HEK293T (cell line): ENCODE results near the gene SMAD6.

Experiments used
- ELF4 ChIP-seq: fragments of 450-650 bp; IDR thresholded peaks from 2 replicates; pipeline ENCODE4 v1.6.1; 2017; ENCODE audit warnings: antibody characterized with exemption
- FOXA1 ChIP-seq: fragments of 450-650 bp; IDR thresholded peaks from 2 replicates; pipeline ENCODE4 v1.6.1; 2016; ENCODE audit warnings: mild to moderate bottlenecking
- FOXK2 ChIP-seq: fragments of 450-650 bp; IDR thresholded peaks from 2 replicates; pipeline ENCODE4 v1.6.1; 2016; ENCODE audit warnings: mild to moderate bottlenecking
- FOXM1 ChIP-seq: fragments of 450-650 bp; IDR thresholded peaks from 2 replicates; pipeline ENCODE4 v1.6.1; 2017; ENCODE audit warnings: mild to moderate bottlenecking, borderline replicate concordance
- HDGF ChIP-seq: fragments of 450-650 bp; IDR thresholded peaks from 2 replicates; pipeline ENCODE4 v1.6.1; 2017; ENCODE audit warnings: antibody characterized with exemption, borderline replicate concordance
- L3MBTL2 ChIP-seq: fragments of 450-650 bp; conservative IDR thresholded peaks from 2 replicates; pipeline ENCODE4 v1.6.1; 2016; ENCODE audit warnings: mild to moderate bottlenecking
- NFRKB ChIP-seq: fragments of 450-650 bp; IDR thresholded peaks from 2 replicates; pipeline ENCODE4 v1.6.1; 2016; ENCODE audit warnings: mild to moderate bottlenecking, moderate library complexity
- SP1 ChIP-seq: fragments of 450-650 bp; IDR thresholded peaks from 2 replicates; pipeline ENCODE4 v1.6.1; 2017
- ZNF384 ChIP-seq: fragments of 450-650 bp; IDR thresholded peaks from 2 replicates; pipeline ENCODE4 v1.6.1; 2016

DNA sequence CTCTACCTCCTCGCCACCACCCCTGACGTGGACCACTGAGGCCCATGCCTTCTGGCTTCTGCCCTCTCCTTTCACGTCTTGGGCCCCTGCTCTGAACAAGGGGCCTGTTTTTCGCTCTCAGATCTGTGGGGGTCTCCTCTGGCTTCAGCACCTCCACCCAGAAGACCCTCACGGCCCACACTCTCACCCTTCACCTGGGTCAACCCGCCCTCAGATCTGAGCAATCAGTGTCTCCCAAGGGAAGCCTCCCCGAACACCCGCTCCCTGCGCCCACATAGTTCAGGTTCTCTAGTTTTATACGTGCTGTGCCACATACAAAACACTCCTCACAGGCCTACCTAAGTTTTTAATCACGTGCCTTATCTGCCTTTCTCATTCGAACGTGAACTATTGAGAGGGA lies 48.2 kb upstream of the SMAD6 start:
- TF ChIP-seq NFRKB (no peak), FOXA1 (no peak), ELF4 (no peak), SP1 (no peak), FOXM1 (no peak), L3MBTL2 (no peak), FOXK2 (no peak), HDGF (no peak), ZNF384 (no peak)
